Activated T-helper 17 cell treated with anti-CD3 and anti-CD28 coated beads, Interleukin-2, amount 50 U/mL, for 72 hours (primary cell): ENCODE data around the gene STRN3. TPM values are rescaled to one million over a fixed set of nuclear protein-coding genes. Genes with fewer than 3 reads are reported as not detected.
"Not testable (repeated sequence)": the region's sequence is repeated elsewhere in the genome, so short reads cannot be mapped to it uniquely, and the experiment has no call there.

ENCODE experiments used
- ATAC-seq: fragments of 150-1000 bp; cut with Tn5 transposase; replicated peaks from 2 replicates; pipeline ENCODE4 v1.10.0; 2021; ENCODE audit warnings: mild to moderate bottlenecking, moderate library complexity
- H3K27ac Mint-ChIP-seq: one replicate; pipeline ENCODE4 v1.8.0; 2022; ENCODE audit warnings: mixed read lengths
- H3K27me3 Mint-ChIP-seq: one replicate; pipeline ENCODE4 v1.8.0; 2022; ENCODE audit warnings: mixed read lengths
- H3K36me3 Mint-ChIP-seq: one replicate; pipeline ENCODE4 v1.8.0; 2022; ENCODE audit warnings: low read depth, mild to moderate bottlenecking, mixed read lengths
- H3K4me1 Mint-ChIP-seq: one replicate; pipeline ENCODE4 v1.8.0; 2022; ENCODE audit warnings: mixed read lengths
- H3K4me3 Mint-ChIP-seq: one replicate; pipeline ENCODE4 v1.8.0; 2022; ENCODE audit warnings: mild to moderate bottlenecking, mixed read lengths
- H3K9me3 Mint-ChIP-seq: one replicate; pipeline ENCODE4 v1.8.0; 2022; ENCODE audit warnings: mixed read lengths
- total RNA-seq, 2 donors: library from RNA; stranded (reverse); gene quantifications; one replicate each; pipeline ENCODE4 v1.2.3, GENCODE V29; 2022

STRN3 gene
- total RNA-seq, 2 donors from 2014 or later, result 18.6 to 31.1 TPM

GRCh38 chr14:30980106-30980704 is 46.0 kb downstream of the STRN3 start:
- peak; percentile 70 for ATAC-seq
- H3K27me3 Mint-ChIP-seq, result not testable (repeated sequence)

DNA sequence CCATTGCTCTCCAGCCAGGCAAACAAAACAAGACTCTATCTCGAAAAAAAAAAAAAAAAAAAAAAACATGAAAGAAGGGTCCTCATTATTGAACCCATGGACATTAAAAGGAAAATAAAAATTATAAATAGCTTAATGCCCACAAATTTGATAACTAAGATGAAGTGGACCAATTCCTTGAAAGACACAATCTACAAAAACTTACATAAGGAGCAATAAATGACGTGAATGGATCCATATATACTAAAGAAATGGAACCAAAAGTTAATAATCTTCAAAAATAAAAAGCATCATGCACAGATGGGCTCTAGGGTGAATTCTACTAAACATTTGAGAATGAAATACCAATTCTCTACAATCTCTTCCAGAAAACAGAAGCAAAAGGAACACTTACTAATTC is 48.4 kb downstream of the STRN3 start:
- ATAC-seq, result no peak
- H3K27me3 Mint-ChIP-seq, result no peaks in the 10 kb centered on the region
- no peaks in the 10 kb centered on the region for H3K9me3 Mint-ChIP-seq
- peaks cover 15% of the 10 kb centered on the region for H3K4me1 Mint-ChIP-seq
- no peak overlapping the region for H3K27ac Mint-ChIP-seq
- H3K36me3 Mint-ChIP-seq, result no peaks in the 10 kb centered on the region
- no peak overlapping the region for H3K4me3 Mint-ChIP-seq

More at GRCh38 chr14:30980106-30980704, 46.0 kb downstream of the STRN3 start:
- H3K27ac Mint-ChIP-seq, H3K4me1 Mint-ChIP-seq, H3K9me3 Mint-ChIP-seq, H3K36me3 Mint-ChIP-seq, H3K4me3 Mint-ChIP-seq: not testable (repeated sequence)

- ATAC-seq, result no peak
- H3K27me3 Mint-ChIP-seq, result no peaks in the 10 kb centered on the region
Measured at GRCh38 chr14:30974628-30975027, 51.6 kb downstream of the STRN3 start.

DNA sequence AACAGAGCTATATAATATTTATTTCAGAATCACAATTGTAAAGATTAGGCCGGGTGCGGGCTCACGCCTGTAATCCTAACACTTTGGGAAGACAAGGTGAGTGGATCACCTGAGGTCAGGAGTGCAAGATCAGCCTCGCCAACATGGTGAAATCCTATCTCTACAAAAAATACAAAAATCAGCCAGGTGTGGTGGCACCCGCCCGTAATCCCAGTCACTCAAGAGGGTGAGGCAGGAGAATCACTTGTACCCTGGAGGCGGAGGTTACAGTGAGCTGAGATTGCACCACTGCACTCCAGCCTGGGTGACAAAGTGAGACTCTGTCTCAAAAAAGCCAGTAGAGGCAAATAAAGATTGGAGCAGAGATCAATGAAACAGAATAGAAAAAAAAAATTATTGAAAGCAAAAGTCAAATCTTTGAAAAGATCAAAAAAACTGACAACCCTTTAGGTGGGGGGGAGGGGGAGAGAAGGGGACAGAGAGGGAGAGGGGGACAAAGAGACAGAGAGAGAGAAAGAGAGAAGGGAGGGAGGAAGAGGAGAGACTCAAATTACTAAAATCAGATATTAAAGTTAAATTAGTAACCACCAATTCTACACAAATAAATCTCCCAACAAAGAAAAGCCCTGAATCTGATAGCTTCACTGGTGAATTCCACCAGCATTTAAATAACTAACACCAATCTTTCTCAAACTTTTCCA is 53.1 kb downstream of the STRN3 start:
- ATAC-seq, result no peak
- Mint-ChIP-seq H3K4me1 (peaks cover 29% of the 10 kb centered on the region), H3K27me3 (no peaks in the 10 kb centered on the region), H3K4me3 (no peak overlapping the region), H3K9me3 (no peaks in the 10 kb centered on the region), H3K36me3 (no peaks in the 10 kb centered on the region), H3K27ac (peak overlapping the region; percentile 8)

More at GRCh38 chr14:30974628-30975027, 51.6 kb downstream of the STRN3 start:
- H3K4me1 Mint-ChIP-seq, result peaks cover 35% of the 10 kb centered on the region
- H3K27ac Mint-ChIP-seq, result no peak overlapping the region
- no peaks in the 10 kb centered on the region for H3K9me3 Mint-ChIP-seq
- H3K4me3 Mint-ChIP-seq, result no peak overlapping the region
- H3K36me3 Mint-ChIP-seq, result no peaks in the 10 kb centered on the region

DNA sequence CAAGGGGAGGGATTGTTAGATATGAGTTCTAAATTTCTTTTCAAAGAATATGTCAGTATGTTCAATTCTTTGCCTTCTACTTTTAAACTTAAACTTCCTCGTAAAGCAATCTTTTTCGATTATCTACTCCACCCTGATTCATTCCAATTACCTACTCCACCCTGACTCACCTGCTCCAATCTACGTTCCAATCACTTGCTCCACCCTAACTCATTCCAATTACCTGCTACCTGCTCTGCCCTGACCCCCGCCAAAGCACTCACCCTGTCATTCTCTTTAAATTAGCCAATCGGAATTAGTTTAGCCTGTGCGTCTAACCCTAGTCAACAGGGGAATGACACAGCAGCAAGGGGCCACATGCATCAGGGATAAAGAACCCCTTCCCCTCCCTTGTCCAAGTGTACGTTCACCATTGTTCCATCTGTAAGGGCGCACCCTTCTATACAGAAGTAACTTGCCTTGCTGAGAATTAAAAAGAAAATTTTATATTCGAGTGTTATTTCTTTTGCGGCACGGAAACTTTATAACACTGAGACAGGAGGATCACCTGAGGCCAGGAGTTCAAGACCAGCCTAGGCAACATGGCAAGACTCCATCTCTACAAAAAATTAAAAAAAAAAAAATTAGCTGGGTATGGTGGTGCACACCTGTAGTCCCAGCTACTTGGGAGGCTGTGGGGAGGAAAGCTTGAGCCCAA is 54.0 kb downstream of the STRN3 start:
- H3K36me3 Mint-ChIP-seq, H3K4me3 Mint-ChIP-seq, H3K9me3 Mint-ChIP-seq, ATAC-seq, H3K27me3 Mint-ChIP-seq, H3K27ac Mint-ChIP-seq: not testable (repeated sequence)
- H3K4me1 Mint-ChIP-seq, result peaks cover 28% of the 10 kb centered on the region

GRCh38 chr14:30971586-30971985 is 54.6 kb downstream of the STRN3 start:
- Mint-ChIP-seq H3K36me3 (peaks cover 3% of the 10 kb centered on the region), H3K4me1 (peaks cover 28% of the 10 kb centered on the region), H3K4me3 (no peak overlapping the region), H3K27ac (no peak overlapping the region), H3K27me3 (no peaks in the 10 kb centered on the region), H3K9me3 (no peaks in the 10 kb centered on the region)
- ATAC-seq, result no peak

DNA sequence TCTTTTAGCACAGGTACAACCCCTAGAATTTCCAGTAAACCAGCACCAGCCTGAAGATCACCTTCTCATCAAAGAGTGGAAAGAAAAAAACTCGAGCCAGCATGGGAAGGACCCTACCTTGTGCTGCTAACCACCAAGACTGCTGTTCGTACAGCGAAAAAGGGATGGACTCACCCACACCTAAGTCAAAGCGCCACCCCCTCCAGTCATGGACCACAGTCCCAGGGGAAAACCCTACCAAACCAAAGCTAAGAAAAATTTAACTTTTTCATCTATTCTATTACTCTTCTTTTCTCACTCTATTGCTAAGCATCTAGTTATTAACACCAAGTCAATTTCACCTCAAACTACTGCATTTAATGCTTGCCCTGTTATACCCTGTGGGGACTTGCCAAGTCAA is 56.4 kb downstream of the STRN3 start:
- peak; percentile 99 for ATAC-seq
- not testable (repeated sequence) for H3K27me3 Mint-ChIP-seq, H3K9me3 Mint-ChIP-seq
- Mint-ChIP-seq H3K4me1 (peaks cover 38% of the 10 kb centered on the region), H3K36me3 (peaks cover 21% of the 10 kb centered on the region), H3K4me3 (peak overlapping the region; percentile 41), H3K27ac (peak overlapping the region; percentile 62)

DNA sequence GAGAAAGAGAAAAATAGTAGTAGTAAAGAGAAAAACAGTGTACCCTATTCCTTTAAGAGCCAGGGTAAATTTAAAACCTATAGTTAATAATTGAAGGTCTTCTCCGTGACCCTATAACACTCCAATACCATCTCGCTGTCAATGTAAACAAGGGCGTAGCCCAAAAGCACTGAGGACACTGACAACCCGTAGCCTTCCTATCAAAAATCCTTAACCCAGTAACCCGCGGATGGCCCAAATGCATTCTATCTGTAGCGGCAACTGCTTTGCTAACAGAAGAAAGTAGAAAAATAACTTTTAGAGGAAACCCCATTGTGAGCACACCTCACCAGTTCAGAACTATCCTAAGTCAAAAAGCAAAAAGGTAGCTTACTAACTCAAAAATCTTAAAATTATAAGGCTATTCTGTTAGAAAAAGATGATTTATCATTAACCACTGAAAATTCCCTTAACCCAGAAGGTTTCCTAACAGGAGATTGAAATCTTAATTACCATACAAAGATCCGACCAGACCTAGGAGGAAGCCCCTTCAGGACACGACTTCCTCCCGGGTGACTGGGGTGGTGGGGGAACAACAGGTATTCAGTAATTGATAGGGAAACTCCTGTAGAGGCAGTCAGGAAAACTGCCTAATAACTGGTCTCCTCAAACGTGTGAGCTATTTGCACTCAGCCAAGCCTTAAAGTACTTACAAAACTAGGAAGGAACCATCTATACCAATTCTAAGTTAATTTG is 58.6 kb downstream of the STRN3 start:
- not testable (repeated sequence) for H3K27ac Mint-ChIP-seq, H3K9me3 Mint-ChIP-seq, ATAC-seq, H3K4me3 Mint-ChIP-seq, H3K27me3 Mint-ChIP-seq
- Mint-ChIP-seq H3K36me3 (peaks cover 41% of the 10 kb centered on the region), H3K4me1 (peaks cover 31% of the 10 kb centered on the region)

- Mint-ChIP-seq H3K27ac (no peak overlapping the region), H3K27me3 (no peaks in the 10 kb centered on the region), H3K9me3 (no peaks in the 10 kb centered on the region), H3K36me3 (peaks cover 41% of the 10 kb centered on the region), H3K4me3 (no peak overlapping the region), H3K4me1 (peaks cover 26% of the 10 kb centered on the region)
- no peak for ATAC-seq
Measured at GRCh38 chr14:30966415-30967363, 59.5 kb downstream of the STRN3 start.

GRCh38 chr14:30965861-30966260 is 60.3 kb downstream of the STRN3 start:
- H3K4me3 Mint-ChIP-seq, ATAC-seq, H3K9me3 Mint-ChIP-seq, H3K27ac Mint-ChIP-seq, H3K27me3 Mint-ChIP-seq: not testable (repeated sequence)
- peaks cover 41% of the 10 kb centered on the region for H3K36me3 Mint-ChIP-seq
- peaks cover 21% of the 10 kb centered on the region for H3K4me1 Mint-ChIP-seq

DNA sequence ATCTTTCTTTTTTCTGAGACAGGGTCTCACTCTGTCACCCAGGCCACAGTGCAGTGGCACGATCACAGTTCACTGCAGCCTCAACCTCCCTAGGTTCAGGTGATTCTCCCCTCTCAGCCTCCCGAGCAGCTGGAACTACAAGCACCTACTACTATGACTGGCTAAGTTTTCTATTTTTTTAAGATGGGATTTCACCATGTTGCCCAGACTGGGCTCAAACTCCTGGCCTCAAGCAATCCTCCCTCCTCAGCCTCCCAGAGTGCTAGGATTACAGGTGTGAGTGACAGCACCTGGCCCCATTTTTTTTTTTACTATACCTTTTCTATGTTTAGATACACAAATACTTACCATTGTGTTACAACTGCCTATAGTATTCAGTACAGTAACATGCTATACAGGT is 63.6 kb downstream of the STRN3 start:
- peaks cover 58% of the 10 kb centered on the region for H3K36me3 Mint-ChIP-seq
- H3K27ac Mint-ChIP-seq, H3K27me3 Mint-ChIP-seq, H3K9me3 Mint-ChIP-seq, ATAC-seq, H3K4me3 Mint-ChIP-seq: not testable (repeated sequence)
- H3K4me1 Mint-ChIP-seq, result peaks cover 23% of the 10 kb centered on the region

DNA sequence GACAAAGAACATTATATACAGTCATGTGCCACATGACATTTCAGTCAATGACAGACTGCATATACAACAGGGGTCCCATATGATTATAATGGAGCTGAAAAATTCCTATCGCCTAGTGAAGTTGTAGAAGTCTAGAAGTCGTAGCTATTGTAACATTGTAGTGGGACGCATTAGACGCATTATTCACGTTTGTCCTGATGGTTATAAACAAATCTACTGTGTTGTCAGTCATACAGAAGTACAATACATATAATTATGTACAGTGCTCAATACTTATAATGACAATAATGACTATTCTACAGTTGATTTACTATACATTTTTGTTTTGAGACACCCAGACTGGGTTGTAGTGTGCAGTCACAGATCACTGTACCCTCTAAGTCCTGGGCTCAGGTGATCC is 64.8 kb downstream of the STRN3 start:
- H3K27me3 Mint-ChIP-seq, result no peaks in the 10 kb centered on the region
- H3K36me3 Mint-ChIP-seq, result peaks cover 57% of the 10 kb centered on the region
- no peak overlapping the region for H3K27ac Mint-ChIP-seq
- H3K4me3 Mint-ChIP-seq, result no peak overlapping the region
- peaks cover 26% of the 10 kb centered on the region for H3K4me1 Mint-ChIP-seq
- no peaks in the 10 kb centered on the region for H3K9me3 Mint-ChIP-seq
- no peak for ATAC-seq

GRCh38 chr14:30960216-30960615 is 66.0 kb downstream of the STRN3 start:
- H3K9me3 Mint-ChIP-seq, result no peaks in the 10 kb centered on the region
- peak; percentile 75 for ATAC-seq
- peaks cover 55% of the 10 kb centered on the region for H3K36me3 Mint-ChIP-seq
- H3K4me3 Mint-ChIP-seq, result peak overlapping the region; percentile 3
- peak overlapping the region; percentile 9 for H3K27ac Mint-ChIP-seq
- peaks cover 21% of the 10 kb centered on the region for H3K4me1 Mint-ChIP-seq
- no peaks in the 10 kb centered on the region for H3K27me3 Mint-ChIP-seq
